Activated T-helper 1 cell treated with anti-CD3 and anti-CD28 coated beads, Interleukin-12 subunit alpha, Interleukin-12 subunit beta, Interleukin-2, Interleukin-4 antibody, amounts not matched to agents 30 ng/mL and 10 ng/mL and 1 ng/mL, durations not matched to agents 14 hours and 24 hours and 36 hours (primary cell): ENCODE data around the gene SLK. TPM values are rescaled to one million over a fixed set of nuclear protein-coding genes. Genes with fewer than 3 reads are reported as not detected.

ENCODE experiments used
- DNase-seq: peaks from one replicate; pipeline ENCODE4 v3.0.0; 2021; ENCODE audit warnings: low spot score
- H3K27ac Mint-ChIP-seq: one replicate; pipeline ENCODE4 v1.8.0; 2021; ENCODE audit warnings: mild to moderate bottlenecking, mixed read lengths
- H3K27me3 Mint-ChIP-seq: one replicate; pipeline ENCODE4 v1.8.0; 2022; ENCODE audit warnings: mild to moderate bottlenecking, moderate library complexity, mixed read lengths; ENCODE audit not compliant: insufficient read depth
- H3K36me3 Mint-ChIP-seq: one replicate; pipeline ENCODE4 v1.8.0; 2021; ENCODE audit warnings: low read depth, mixed read lengths
- H3K4me1 Mint-ChIP-seq: one replicate; pipeline ENCODE4 v1.8.0; 2021; ENCODE audit warnings: low read depth, mixed read lengths
- H3K4me3 Mint-ChIP-seq: one replicate; pipeline ENCODE4 v1.8.0; 2021; ENCODE audit warnings: mild to moderate bottlenecking, moderate library complexity, mixed read lengths
- H3K9me3 Mint-ChIP-seq: one replicate; pipeline ENCODE4 v1.8.0; 2021; ENCODE audit warnings: mixed read lengths
- intact Hi-C: fragments of 100-400 bp; cut with micrococcal nuclease; formaldehyde crosslinking; loops from one replicate; pipeline ENCODE4 v1.15.1; 2024
- total RNA-seq: library from RNA; stranded (reverse); gene quantifications from 2 replicates; pipeline ENCODE4 v1.2.3, GENCODE V29; 2022

Gene SLK
- total RNA-seq, 1 donor from 2014 or later, result 27.1 TPM

DNA sequence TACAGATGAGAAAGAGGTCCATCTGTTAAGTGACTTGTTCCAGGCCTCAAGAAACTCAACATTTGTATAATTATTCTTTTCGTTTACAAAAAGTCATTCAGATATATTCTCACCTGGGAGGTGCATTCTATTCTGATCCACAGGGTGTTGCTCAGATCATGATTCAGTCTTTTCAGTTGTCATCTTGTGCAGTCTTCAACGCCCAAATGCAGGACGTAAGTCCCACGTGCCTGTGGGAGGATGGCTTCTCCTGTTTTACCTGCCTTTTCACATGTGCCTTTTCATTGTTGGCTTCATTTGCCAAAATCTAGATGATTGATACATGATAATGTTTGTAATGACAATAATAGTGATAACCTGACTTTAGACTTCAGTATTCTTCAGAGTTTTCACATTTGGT is 46.5 kb downstream of the SLK start:
- Mint-ChIP-seq H3K27ac (no peak overlapping the region), H3K27me3 (no peaks in the 10 kb centered on the region), H3K4me3 (no peak overlapping the region), H3K36me3 (peaks cover 13% of the 10 kb centered on the region), H3K4me1 (no peaks in the 10 kb centered on the region), H3K9me3 (no peaks in the 10 kb centered on the region)
- no peak for DNase-seq
- intact Hi-C loops, result no loop called here

DNA sequence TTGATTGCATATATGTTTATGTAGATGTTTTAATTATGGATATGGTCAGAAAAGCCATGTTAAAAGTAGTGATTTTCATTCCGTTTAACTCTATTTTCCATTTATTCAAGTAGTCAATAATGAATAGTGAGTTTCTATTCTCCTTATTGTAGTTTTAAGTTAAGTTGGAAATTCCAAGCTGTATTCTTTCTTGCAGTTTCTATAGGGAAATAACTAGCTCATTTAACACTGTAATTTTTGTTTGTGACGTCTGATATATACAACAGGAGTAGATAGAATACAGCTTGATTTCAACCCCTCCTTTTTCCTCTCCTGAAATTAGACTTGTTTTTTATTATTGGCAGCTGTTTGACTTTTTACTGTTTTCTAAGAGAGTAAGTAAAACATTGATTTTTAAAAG is 47.2 kb downstream of the SLK start:
- H3K4me1 Mint-ChIP-seq, result no peaks in the 10 kb centered on the region
- no peaks in the 10 kb centered on the region for H3K27me3 Mint-ChIP-seq
- no peak overlapping the region for H3K4me3 Mint-ChIP-seq
- H3K9me3 Mint-ChIP-seq, result no peaks in the 10 kb centered on the region
- intact Hi-C loops, result no loop called here
- H3K36me3 Mint-ChIP-seq, result peaks cover 15% of the 10 kb centered on the region
- H3K27ac Mint-ChIP-seq, result no peak overlapping the region
- DNase-seq, result no peak

DNA sequence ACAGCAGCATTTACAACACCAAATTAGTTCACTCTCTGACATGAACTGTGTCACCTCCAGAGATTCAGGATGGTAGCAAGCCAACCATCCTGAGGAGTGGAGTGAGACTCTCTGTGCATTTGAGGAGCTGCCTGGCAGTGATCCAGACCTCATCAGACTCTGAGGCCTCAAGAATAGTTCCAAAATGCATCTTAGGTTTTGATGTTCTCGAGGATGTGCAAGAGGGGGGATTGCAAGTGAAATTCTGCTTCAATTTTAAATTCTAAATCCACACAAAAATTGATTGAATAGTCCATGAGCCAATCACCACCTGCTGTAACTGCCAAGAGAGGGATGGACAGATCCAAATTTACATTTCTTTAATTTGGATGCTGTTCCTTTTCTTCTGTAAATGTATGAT is 49.7 kb downstream of the SLK start:
- no peaks in the 10 kb centered on the region for H3K4me1 Mint-ChIP-seq

DNA sequence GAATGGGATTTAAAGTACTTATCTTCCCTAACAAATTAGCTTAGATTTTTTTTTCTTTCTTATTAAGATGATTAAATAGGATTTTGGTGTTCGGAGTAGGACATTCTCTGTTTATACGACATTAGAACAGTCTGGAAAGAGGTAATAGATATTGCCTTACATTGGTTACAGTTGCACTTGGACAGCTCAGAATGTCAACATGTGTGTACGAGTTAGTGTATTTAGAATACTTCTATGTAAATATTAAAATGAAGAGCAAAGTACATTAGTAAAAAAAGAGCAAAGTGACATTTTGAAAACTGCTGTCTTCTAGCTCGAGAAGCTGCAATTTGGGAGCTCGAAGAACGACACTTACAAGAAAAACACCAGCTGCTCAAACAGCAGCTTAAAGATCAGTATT is 51.5 kb downstream of the SLK start:
- Mint-ChIP-seq H3K4me3 (no peak overlapping the region), H3K27me3 (no peaks in the 10 kb centered on the region), H3K9me3 (no peaks in the 10 kb centered on the region), H3K27ac (no peak overlapping the region), H3K4me1 (no peaks in the 10 kb centered on the region), H3K36me3 (peaks cover 43% of the 10 kb centered on the region)
- DNase-seq, result no peak
- intact Hi-C loops, result loop anchor here (5.0 kb wide), 1 partner anchor 104 kb away; the partner anchor contains the start of gene SFR1

More for the DNA sequence above, 49.7 kb downstream of the SLK start:
- Mint-ChIP-seq H3K27me3 (no peaks in the 10 kb centered on the region), H3K27ac (no peak overlapping the region), H3K36me3 (peaks cover 31% of the 10 kb centered on the region), H3K9me3 (no peaks in the 10 kb centered on the region), H3K4me3 (no peak overlapping the region)
- intact Hi-C loops, result loop anchor here (2.0 to 5.0 kb wide), 2 partner anchors 106 to 128 kb away; partner anchors contain the start of gene SFR1
- DNase-seq, result no peak

DNA sequence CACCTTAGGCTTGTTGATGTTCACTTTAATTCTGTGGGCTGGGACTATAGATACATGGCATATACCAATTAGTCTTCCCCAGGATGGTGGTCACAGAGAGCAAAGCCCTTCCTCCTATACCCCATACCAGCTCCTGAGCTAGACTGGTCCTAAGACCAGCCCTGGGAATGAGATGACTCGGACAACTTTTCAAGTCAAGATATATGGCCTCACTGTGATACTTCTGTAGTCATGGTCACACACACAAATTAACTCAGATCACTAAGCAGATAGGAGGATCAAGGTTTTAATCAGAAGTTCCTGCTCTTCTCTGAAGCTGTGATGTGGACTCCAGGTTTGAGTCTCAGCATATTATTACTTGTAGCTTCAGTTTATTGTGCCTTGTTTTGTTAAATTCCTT is 53.1 kb downstream of the SLK start:
- intact Hi-C loops, result no loop called here
- H3K27ac Mint-ChIP-seq, result no peak overlapping the region
- DNase-seq, result no peak
- no peaks in the 10 kb centered on the region for H3K27me3 Mint-ChIP-seq
- no peaks in the 10 kb centered on the region for H3K4me1 Mint-ChIP-seq
- no peak overlapping the region for H3K4me3 Mint-ChIP-seq
- peaks cover 52% of the 10 kb centered on the region for H3K36me3 Mint-ChIP-seq
- no peaks in the 10 kb centered on the region for H3K9me3 Mint-ChIP-seq

DNA sequence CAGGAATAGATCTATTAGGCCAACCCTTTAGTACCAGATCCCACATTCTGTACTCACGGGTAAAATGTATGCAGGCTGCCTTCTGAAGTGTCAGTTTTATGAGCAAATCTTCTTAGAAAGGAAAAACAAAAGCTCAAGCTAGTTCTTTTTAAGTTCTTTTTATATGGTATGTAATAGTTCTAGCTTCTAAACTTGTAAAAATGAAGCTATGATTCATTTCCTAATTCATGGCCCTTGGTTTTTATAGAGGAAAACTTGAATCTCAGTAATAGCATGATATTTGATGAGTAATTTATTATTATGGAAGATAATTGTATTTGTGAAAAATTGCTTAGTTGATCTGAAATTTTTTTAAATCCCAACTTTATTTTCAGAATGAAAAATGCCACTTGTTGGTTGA is 54.3 kb downstream of the SLK start:
- DNase-seq, result no peak
- Mint-ChIP-seq H3K27me3 (no peaks in the 10 kb centered on the region), H3K4me3 (no peak overlapping the region), H3K9me3 (no peaks in the 10 kb centered on the region), H3K27ac (no peak overlapping the region), H3K36me3 (peaks cover 52% of the 10 kb centered on the region), H3K4me1 (no peaks in the 10 kb centered on the region)
- intact Hi-C loops, result no loop called here

DNA sequence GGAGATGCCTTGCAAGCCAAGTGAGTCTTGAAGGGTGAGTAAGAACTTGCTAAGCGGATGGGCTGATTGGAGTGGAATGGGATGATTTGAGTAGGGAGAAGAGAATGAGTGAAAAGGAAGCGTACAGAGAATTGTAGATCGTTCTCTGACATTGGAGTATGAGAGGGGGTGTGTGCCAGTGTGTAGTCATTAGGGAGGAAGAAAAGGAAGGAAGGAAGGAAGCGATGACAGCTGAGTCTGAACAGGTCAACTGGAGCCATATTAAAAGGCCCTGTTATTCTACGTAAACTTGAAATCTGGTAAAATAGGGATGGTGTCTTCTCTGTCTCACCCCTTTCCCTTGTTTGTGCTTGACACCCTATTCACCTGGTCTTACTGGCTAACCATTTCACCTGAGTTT is 55.1 kb downstream of the SLK start:
- H3K27ac Mint-ChIP-seq, result no peak overlapping the region
- no peaks in the 10 kb centered on the region for H3K4me1 Mint-ChIP-seq
- no peak for DNase-seq
- H3K9me3 Mint-ChIP-seq, result no peaks in the 10 kb centered on the region
- H3K27me3 Mint-ChIP-seq, result no peaks in the 10 kb centered on the region
- intact Hi-C loops, result no loop called here
- no peak overlapping the region for H3K4me3 Mint-ChIP-seq
- H3K36me3 Mint-ChIP-seq, result peaks cover 51% of the 10 kb centered on the region

DNA sequence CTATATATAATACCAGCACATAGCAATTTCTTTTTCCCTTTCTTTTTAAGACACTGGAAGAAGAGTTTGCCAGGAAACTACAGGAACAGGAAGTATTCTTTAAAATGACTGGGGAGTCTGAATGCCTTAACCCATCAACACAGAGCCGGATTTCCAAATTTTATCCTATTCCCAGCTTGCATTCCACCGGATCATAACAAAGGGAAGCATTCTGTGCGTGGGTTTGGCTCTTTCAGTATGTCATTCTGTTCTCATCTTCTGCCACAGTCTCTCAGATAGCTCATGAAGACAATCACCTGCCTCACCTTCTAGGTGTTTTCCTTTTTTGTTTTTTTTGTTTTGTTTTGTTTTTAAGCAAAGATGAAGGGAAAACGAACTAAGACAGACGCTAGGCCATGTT is 58.6 kb downstream of the SLK start:
- H3K4me1 Mint-ChIP-seq, result no peaks in the 10 kb centered on the region
- peaks cover 42% of the 10 kb centered on the region for H3K36me3 Mint-ChIP-seq
- H3K9me3 Mint-ChIP-seq, result no peaks in the 10 kb centered on the region
- no peaks in the 10 kb centered on the region for H3K27me3 Mint-ChIP-seq
- intact Hi-C loops, result no loop called here
- no peak overlapping the region for H3K4me3 Mint-ChIP-seq
- H3K27ac Mint-ChIP-seq, result no peak overlapping the region
- DNase-seq, result no peak

DNA sequence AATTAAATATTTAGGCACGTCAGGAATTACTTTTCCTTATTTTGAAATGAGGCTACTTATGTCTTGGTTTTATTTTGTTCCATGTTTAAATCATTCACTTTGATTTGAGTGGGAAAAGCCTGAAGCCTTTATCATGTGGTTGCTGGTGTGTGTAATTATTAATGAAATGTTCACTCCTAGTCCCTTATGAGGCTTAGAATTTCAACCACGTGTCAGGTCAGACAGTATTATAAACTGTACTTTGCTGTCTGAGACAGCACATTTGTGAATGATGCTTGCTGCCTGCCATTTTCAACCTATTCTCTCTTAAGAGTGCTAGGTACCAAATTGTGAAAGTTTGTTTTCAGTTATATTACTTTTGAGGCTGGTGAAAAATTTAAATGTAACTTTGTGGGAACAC is 59.8 kb downstream of the SLK start:
- Mint-ChIP-seq H3K36me3 (peaks cover 39% of the 10 kb centered on the region), H3K4me1 (no peaks in the 10 kb centered on the region), H3K27me3 (no peaks in the 10 kb centered on the region), H3K9me3 (no peaks in the 10 kb centered on the region), H3K4me3 (no peak overlapping the region), H3K27ac (no peak overlapping the region)
- intact Hi-C loops, result no loop called here
- DNase-seq, result no peak

DNA sequence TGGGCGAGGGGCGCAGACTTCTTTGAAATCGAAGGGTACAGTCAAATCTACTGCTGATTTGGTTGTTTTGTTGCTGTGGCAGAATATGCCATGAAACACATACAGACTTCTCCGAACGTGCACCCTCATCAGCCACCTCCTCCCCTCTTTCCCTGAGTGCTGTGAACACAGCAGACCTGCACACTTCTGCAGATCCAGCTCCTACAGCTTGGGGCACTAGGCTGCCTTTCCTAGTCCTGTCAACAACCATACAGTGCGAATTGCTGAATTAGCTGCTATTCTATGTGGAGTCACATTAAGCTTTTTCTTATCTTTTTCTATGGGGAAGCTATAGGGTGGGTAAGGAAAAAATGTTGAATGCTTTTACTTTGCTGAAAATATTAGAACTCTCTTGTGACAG is 61.2 kb downstream of the SLK start:
- Mint-ChIP-seq H3K4me3 (no peak overlapping the region), H3K27ac (no peak overlapping the region), H3K9me3 (no peaks in the 10 kb centered on the region), H3K4me1 (no peaks in the 10 kb centered on the region), H3K27me3 (no peaks in the 10 kb centered on the region), H3K36me3 (peaks cover 31% of the 10 kb centered on the region)
- intact Hi-C loops, result no loop called here
- no peak for DNase-seq

DNA sequence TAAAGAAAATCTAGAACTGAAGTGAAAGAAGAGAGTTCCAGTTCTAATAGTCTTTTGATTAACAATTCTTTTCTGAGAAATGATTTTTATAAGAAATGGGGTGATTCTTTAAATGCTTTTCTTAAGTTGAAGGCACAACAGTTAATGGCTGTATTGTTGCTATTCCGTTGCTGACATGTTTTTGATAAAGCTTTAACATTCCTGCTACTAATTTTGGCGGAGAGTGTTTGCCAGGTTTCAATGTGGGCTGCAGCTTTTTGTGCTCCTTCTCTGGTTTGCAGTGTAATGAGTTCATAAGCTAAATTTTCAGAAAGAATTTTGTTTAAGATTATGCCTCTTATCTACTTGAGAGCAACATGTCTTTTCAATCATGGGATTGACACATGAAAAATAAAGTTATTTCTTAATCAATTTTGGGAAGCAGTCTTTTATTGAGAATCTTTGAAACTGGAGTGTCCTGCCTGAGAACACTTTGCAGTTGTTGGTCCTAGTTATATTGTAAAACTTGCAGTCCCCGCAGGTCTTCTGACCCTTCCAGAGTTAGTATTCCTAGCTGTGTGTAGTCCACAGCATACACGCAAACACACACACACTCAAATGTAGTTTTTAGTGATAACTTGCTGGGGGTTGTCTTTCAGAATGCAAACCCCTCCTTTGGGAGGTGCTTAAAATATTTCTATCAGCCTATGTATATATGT is 62.0 kb downstream of the SLK start:
- H3K4me1 Mint-ChIP-seq, result no peaks in the 10 kb centered on the region
- no peaks in the 10 kb centered on the region for H3K9me3 Mint-ChIP-seq
- intact Hi-C loops, result no loop called here
- H3K27ac Mint-ChIP-seq, result no peak overlapping the region
- peaks cover 22% of the 10 kb centered on the region for H3K36me3 Mint-ChIP-seq
- H3K27me3 Mint-ChIP-seq, result no peaks in the 10 kb centered on the region
- H3K4me3 Mint-ChIP-seq, result no peak overlapping the region
- no peak for DNase-seq

DNA sequence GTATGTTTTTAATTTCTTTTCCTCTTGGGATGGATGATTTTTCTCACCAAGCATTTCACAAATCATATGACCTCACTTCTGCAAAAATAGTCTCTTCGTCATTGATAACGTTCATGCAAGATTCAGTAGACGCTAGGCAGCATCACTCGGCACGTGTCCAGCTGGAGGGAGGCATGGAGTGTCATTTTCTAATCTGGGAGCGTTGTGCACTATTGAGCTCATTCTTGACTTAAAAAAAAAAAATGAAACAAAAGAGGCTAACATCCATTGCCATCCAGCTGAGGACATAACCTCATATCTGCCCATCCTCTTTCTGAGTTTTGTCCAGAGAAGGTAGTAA is 62.6 kb downstream of the SLK start:
- intact Hi-C loops, result no loop called here
- Mint-ChIP-seq H3K4me1 (no peaks in the 10 kb centered on the region), H3K27me3 (no peaks in the 10 kb centered on the region), H3K27ac (no peak overlapping the region), H3K4me3 (no peak overlapping the region), H3K36me3 (peaks cover 17% of the 10 kb centered on the region), H3K9me3 (no peaks in the 10 kb centered on the region)
- DNase-seq, result no peak

DNA sequence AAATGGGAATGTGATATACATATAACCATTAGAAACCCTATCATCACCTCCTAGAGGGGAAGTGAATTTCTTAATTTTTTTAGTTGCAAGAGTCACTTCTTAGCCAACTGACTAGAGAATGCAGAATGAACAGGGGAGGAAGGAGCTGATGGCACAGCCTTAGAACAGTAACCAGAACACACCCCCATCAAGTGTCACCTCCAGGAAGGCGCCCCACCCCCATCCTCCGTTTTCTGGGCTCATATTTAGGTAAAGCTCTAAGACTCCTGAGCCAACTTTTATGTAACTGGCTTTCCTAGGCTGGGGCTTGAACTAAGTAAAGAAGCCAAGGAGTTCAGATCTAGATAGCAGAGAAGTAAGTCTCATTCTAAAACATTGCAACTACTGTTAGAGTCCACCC is 64.7 kb downstream of the SLK start:
- peaks cover 14% of the 10 kb centered on the region for H3K36me3 Mint-ChIP-seq
- H3K27ac Mint-ChIP-seq, result no peak overlapping the region
- intact Hi-C loops, result no loop called here
- no peaks in the 10 kb centered on the region for H3K4me1 Mint-ChIP-seq
- DNase-seq, result no peak
- no peak overlapping the region for H3K4me3 Mint-ChIP-seq
- H3K27me3 Mint-ChIP-seq, result no peaks in the 10 kb centered on the region
- no peaks in the 10 kb centered on the region for H3K9me3 Mint-ChIP-seq

DNA sequence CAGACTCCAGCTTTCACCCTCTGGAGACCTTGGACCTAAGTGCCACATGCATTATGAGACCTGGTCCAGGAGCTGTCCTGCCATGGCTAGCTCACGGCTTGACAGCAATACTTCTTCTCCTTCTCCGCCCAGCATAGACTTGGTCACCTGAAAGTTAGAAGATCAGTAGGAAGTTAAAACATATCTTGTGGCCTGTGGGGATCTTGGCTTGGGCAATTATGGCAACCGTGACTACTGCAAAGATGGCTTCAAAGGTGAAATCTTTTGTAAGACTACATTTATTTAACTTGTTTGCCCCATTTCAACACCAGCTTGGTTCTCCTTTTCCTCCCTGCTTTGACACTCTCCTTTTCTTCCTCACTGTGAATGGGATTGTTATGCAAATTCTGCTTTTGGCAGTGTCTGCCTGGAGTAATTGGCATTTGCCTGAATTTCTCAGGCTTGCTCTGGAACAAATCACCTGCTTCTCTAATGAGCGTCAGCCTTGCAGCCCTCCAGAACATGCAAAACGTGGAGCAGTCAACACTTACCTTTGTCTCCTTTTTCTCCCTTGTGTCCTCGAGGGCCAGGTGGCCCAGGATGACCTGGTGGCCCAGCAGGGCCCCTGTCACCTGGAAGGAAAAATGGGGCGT is 65.3 kb downstream of the SLK start:
- Mint-ChIP-seq H3K9me3 (no peaks in the 10 kb centered on the region), H3K27me3 (no peaks in the 10 kb centered on the region), H3K4me3 (no peak overlapping the region), H3K27ac (no peak overlapping the region), H3K4me1 (no peaks in the 10 kb centered on the region), H3K36me3 (peaks cover 14% of the 10 kb centered on the region)
- intact Hi-C loops, result no loop called here
- no peak for DNase-seq
